GM21723 (cell line): ENCODE measurements around the gene FOXB2.
"Not testable (repeated sequence)": the region's sequence is repeated elsewhere in the genome, so short reads cannot be mapped to it uniquely, and the experiment has no call there.

Experiments used
- ATAC-seq: cut with Tn5 transposase; IDR thresholded peaks from one replicate; pipeline ENCODE4 v1.9.1; 2021; ENCODE audit warnings: mild to moderate bottlenecking, moderate library complexity; ENCODE audit not compliant: unreplicated experiment

Gene FOXB2

GRCh38 chr9:77060681-77061080, 41.2 kb downstream of the FOXB2 start:
- ATAC-seq, result not testable (repeated sequence)

- no peak for ATAC-seq
Observed at GRCh38 chr9:77063645-77064285, 44.3 kb downstream of the FOXB2 start.

- no peak for ATAC-seq
Observed at GRCh38 chr9:77066388-77066787, 46.9 kb downstream of the FOXB2 start.
